H1 (cell line): ENCODE data around the gene TJP3. TPM values are rescaled to one million over a fixed set of nuclear protein-coding genes. Genes with fewer than 3 reads are reported as not detected.

Experiments
- CHD2 ChIP-seq: IDR thresholded peaks from 2 replicates; pipeline ENCODE4 v1.6.1; 2012; ENCODE audit warnings: low read length, improper control_type of control experiment
- CHD7 ChIP-seq: fragments of 300-600 bp; sonication (generic); IDR thresholded peaks from 2 replicates; pipeline ENCODE4 v1.7.1; 2012; ENCODE audit warnings: low read length, moderate library complexity, mild to moderate bottlenecking, inconsistent platforms; ENCODE audit not compliant: insufficient replicate concordance
- CREB1 ChIP-seq: IDR thresholded peaks from 2 replicates; pipeline ENCODE4 v1.6.1; 2012; ENCODE audit warnings: inconsistent platforms
- FOSL1 ChIP-seq: IDR thresholded peaks from 2 replicates; pipeline ENCODE4 v1.6.1; 2011; ENCODE audit warnings: mild to moderate bottlenecking, low read depth, low read length, moderate library complexity; ENCODE audit not compliant: insufficient read depth
- GTF2F1 ChIP-seq: IDR thresholded peaks from 2 replicates; pipeline ENCODE4 v1.6.1; 2012; ENCODE audit warnings: low read depth, low read length, improper control_type of control experiment, borderline replicate concordance
- MAFK ChIP-seq: IDR thresholded peaks from 2 replicates; pipeline ENCODE4 v1.6.1; 2012; ENCODE audit warnings: low read depth, mild to moderate bottlenecking, improper control_type of control experiment, low read length
- TAF7 ChIP-seq: optimal IDR thresholded peaks from 2 replicates; pipeline ENCODE3; 2011; ENCODE audit warnings: low read depth, mild to moderate bottlenecking, inconsistent platforms, low read length, moderate library complexity, borderline replicate concordance
- TCF12 ChIP-seq: IDR thresholded peaks from 2 replicates; pipeline ENCODE4 v1.6.1; 2011; ENCODE audit warnings: low read depth, mild to moderate bottlenecking, low read length
- USF2 ChIP-seq: IDR thresholded peaks from 2 replicates; pipeline ENCODE4 v1.6.1; 2011; ENCODE audit warnings: low read length, improper control_type of control experiment
- YY1 ChIP-seq: IDR thresholded peaks from 2 replicates; pipeline ENCODE4 v1.6.1; 2011; ENCODE audit warnings: low read depth, mild to moderate bottlenecking, low read length
- polyA plus RNA-seq, 7 experiments: library from polyadenylated mRNA; depleted of rRNA in 3 of 7; stranded (reverse) in 5 of 7; unstranded in 2 of 7; fragments of >200 nt in 5 of 7; fragments of 200-250 nt in 2 of 7; gene quantifications; 1 replicate in 5 of 7; 2 replicates in 1 of 7; 4 replicates in 1 of 7; pipeline versions ENCODE4 v1.2.1 to v1.2.3, GENCODE V29; 2011 to 2013; ENCODE audit warnings: missing spikeins in 2 of 7, mixed read lengths in 2 of 7
- total RNA-seq: library from RNA; stranded (reverse); fragmentation: NEBNext Ultra II Directional; extraction: Animal tissue kit (Norgen Biotek cat#: 25700); gene quantifications from 2 replicates; pipeline ENCODE4 v1.2.1, GENCODE V29; 2021

Gene TJP3
- total and polyA plus RNA-seq, 2 of the 8 experiments (the other 6 are each of a cell fraction or from before 2014, with no cell fraction given): 17.1 to 26.1 TPM

- no peak for TF ChIP-seq CHD7
- TF ChIP-seq FOSL1: no peak
- no peak for TF ChIP-seq CREB1
- TF ChIP-seq USF2: no peak
- TF ChIP-seq MAFK: no peak
- no peak for TF ChIP-seq TCF12
- TF ChIP-seq YY1: no peak
- no peak for TF ChIP-seq CHD2
- TF ChIP-seq TAF7: no peak
- no peak for TF ChIP-seq GTF2F1
Observed at GRCh38 chr19:3753631-3754410, 45.6 kb downstream of the TJP3 start (continued).
